GM12891 (cell line): Measurements from ENCODE around the gene MSH6.
"Not testable (repeated sequence)": the region's sequence is repeated elsewhere in the genome, so short reads cannot be mapped to it uniquely, and the experiment has no call there.

ENCODE experiments used
- PAX5 ChIP-seq: IDR thresholded peaks from 2 replicates; pipeline ENCODE4 v1.6.1; 2011; ENCODE audit warnings: low read length, moderate library complexity, mild to moderate bottlenecking; ENCODE audit not compliant: insufficient read depth, severe bottlenecking
- POLR2A ChIP-seq: IDR thresholded peaks from 2 replicates; pipeline ENCODE4 v1.6.1; 2011; ENCODE audit warnings: low read depth, low read length, control low read depth
- POLR2AphosphoS5 ChIP-seq: IDR thresholded peaks from 2 replicates; pipeline ENCODE4 v1.6.1; 2011; ENCODE audit warnings: low read depth, low read length, control low read depth
- POU2F2 ChIP-seq: IDR thresholded peaks from 2 replicates; pipeline ENCODE4 v1.6.1; 2011; ENCODE audit warnings: low read depth, mild to moderate bottlenecking, control low read depth, low read length, moderate library complexity
- SPI1 ChIP-seq: IDR thresholded peaks from 2 replicates; pipeline ENCODE4 v1.6.1; 2011; ENCODE audit warnings: low read depth, low read length, control low read depth
- TAF1 ChIP-seq: IDR thresholded peaks from 2 replicates; pipeline ENCODE4 v1.6.1; 2011; ENCODE audit warnings: low read depth, low read length, control low read depth

DNA sequence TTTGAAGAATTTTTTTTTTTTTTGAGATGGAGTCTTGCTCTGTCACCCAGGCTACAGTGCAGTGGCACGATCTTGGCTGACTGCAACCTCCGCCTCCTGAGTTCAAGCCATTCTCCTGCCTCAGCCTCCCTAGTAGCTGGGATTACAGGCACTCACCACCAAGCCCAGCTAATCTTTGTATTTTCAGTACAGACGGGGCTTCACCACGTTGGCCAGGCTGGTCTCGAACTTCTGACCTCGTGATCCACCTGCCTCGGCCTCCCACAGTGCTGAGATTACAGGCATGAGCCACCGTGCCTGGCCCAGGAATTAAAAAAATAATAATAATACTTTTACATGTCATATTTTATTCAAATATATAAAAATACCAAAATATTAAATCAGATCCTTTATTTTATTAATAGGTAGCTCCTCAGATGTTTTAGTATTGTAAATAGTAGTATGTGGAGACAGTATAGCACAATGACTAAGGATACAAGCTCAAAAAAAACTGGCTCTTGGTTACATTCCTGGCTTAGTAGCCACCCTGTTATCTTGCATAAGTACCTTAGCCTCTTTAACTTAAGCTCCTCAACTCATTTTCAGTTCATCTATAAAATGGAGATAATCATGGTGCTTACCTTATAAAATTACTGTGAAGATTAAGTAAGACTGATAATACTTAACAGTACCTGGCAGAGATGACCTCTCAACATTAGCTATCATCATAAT is 70.3 kb downstream of the MSH6 start:
- TF ChIP-seq POLR2A, POLR2AphosphoS5, TAF1, SPI1, POU2F2, PAX5: not testable (repeated sequence)
